Cortex of kidney (tissue), 1 donor: ENCODE results near the gene KLHL29.

Experiments
- DNase-seq: peaks from one replicate; lab custom pipeline; 2025; lab: John Stamatoyannopoulos, UW

Gene KLHL29

DNA sequence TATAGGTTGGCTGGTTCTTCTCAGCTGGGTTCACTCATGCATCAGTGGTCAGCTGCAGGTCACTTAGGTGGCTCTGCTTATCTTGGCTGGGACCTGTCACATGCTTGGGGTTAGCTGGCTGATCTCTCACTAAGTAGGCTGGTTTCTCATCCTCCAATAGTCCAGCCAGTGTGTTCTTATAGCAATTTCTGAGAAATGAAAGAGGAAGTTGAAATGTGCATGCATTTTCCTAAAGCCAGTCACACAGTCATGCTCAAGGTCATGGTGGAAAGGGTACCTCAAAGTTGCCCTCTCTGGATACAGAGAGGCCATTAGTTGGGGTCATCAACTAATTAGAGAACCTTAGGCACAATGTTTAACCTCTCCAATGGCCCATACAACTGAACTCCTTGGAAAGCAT lies 64.4 kb downstream of the KLHL29 start:
- no peak for DNase-seq

GRCh38 chr2:23449831-23450331 lies 64.9 kb downstream of the KLHL29 start:
- DNase-seq, result no peak

GRCh38 chr2:23452372-23452771 lies 67.4 kb downstream of the KLHL29 start:
- DNase-seq, result no peak

DNA sequence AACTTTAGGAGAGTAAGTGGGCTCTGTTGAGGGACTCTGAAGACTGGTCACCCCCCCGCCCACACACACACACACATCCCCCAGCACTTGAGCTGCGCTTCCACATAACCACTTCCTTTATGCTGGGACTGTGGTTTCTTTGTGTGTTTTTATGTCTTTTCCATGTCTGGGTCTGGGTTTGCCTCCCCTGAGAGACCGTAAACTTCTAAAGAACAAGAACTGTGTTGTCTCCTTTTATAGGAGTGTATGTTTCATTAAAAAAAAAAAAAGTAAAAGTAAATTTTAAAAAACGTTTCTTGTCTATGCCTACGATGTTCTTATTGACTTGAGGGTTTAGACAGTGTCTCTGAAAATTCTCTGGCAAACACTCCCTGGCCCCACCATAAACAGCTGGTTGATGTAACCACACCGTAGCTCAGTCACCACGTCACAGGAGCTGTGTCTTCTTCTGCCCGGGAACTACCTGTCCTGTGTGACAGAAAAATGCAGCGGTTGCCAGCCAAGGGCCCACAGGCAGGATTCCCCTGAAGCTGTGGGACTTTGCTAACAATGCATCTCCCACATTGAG lies 68.0 kb downstream of the KLHL29 start:
- DNase-seq, result no peak

GRCh38 chr2:23453432-23453831 lies 68.5 kb downstream of the KLHL29 start:
- DNase-seq, result no peak

DNA sequence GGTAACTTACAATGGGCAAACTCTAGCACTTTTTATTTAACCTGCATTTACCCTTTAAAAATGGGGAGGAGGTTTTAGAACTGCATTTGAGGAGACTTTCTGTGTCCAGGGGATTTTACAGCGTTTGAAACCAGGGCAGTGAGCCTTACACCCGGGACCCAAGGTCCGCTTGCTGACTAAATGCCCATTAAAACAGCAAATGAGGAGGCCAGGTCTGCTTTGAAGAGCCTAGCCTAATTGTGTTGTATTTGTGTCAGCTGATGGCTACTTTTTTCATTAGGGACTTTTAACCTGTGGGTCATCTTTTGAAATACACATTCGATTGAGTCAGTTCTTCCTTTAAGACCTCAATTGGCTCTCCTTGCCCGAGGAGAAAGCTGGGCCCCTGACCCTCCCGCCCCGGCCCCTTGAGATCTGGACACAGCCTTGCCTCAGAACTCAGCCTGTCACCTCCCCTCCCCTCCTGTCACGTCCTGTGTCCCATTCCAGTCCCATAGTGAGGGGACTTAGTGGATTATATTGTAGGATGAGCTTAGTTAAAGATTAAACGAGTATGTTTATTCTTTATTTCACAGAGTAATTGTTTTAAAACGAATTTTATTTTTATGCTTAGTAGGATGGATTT lies 69.0 kb downstream of the KLHL29 start:
- no peak for DNase-seq

GRCh38 chr2:23454501-23455120 lies 69.6 kb downstream of the KLHL29 start:
- no peak for DNase-seq

- no peak for DNase-seq
Measured at GRCh38 chr2:23456396-23456795, 71.4 kb downstream of the KLHL29 start.

GRCh38 chr2:23456881-23457760 lies 72.1 kb downstream of the KLHL29 start:
- no peak for DNase-seq

- no peak for DNase-seq
Measured at GRCh38 chr2:23457990-23458682, 73.2 kb downstream of the KLHL29 start.

DNA sequence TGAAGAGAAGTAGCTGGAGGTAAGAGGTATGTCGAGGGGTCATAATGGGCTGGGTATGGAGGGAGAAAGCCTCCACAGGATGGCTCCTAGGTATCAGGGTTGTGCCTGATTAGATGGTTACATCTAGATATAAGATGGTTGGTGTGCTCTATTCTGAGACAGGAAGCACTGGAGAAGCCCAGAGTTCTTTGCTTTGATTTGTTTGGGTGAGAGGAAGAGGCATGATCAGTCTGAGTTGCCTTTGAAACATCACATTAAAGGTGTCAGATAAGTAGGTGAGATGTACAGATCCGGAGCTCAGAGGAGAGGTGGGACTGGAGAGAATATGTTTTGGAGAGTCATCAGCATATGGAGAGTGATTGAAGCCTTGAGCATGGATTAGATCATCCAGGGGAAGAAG lies 74.1 kb downstream of the KLHL29 start:
- DNase-seq, result no peak

DNA sequence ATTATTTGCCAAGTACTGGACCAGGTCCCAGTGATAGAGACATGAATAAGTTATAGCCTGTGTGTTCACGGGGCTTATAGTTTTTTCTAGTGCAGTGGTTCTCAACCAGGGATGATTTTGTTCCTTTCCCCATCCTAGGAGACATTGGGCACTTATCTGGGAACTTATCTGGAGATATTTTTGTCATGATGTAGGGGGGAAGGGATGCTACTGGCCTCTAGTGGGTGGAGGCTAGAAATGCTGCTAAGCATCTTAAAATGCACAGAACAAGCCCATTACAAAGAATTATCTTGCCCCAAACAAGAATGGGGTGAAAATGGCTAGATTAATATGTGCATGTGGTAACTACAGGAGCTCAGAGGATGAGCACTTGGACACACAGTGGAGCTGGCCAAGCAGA lies 75.2 kb downstream of the KLHL29 start:
- no peak for DNase-seq

DNA sequence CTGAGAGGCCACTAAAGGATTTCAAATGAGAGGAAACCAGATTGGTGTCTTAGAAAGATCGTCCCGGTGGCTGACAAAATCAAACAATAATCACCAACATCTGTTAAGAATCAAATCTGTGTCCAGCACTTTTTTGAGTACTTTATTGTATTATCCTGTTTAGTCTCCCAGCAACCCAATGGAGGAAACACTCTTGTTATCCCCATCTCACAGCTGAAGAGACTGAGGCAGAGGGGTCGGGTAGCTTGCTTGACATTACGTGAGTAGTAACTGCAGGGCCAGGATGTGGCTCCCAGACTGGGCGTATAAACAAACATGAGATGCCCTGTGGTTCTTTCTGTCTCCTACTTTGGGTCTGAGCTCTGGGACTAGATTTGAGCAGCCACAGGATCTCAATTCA lies 76.0 kb downstream of the KLHL29 start:
- DNase-seq, result no peak

DNA sequence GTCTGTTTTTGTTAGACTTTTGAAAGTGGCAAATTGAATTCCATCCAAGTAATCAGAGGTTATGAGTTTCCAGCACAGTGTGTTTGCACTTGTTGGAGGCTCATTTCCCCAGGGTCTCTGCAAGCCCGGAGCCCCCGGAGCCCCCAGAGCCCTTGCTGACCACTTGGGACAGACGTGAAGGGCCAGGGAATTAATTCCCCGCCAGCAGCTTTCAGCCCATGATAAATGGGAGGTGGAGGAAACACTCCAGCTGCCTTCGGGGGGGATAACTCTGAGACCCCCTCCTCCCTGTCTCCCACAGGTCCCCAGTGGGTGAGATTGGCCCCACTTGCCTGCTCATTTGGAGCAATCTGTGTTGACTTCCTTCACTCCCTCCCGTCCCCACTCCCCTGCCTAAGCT lies 79.2 kb downstream of the KLHL29 start:
- no peak for DNase-seq

DNA sequence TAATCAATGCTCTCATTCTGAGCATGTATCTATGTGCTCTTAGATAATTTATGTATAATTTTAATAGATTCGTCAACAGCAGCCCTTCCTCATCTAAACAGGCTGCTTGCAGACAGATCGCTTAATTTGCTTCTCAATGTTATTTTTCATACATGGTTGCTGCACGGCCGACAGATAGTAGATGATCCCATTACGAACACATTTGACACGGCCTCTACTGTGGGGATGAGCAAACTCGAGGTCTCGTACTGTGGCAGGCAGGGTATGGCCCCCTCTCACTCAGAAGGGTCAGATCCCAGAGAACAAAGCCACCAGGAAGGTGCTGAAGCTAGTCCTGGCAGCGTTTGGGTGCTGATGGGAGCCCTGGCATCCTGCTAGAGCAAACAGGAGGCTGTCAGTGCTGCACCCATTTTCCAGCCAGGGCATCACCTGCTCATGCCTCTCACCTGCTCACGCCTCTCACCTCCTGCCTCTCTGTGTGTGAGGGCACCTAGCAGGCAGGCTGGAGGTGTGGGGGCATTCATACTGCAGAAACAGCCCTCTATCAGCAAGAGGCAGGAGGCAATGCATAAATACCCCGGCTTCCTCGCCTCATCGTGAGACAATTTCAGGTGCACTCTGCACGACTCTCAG lies 80.0 kb downstream of the KLHL29 start:
- no peak for DNase-seq

GRCh38 chr2:23465936-23466335 lies 81.0 kb downstream of the KLHL29 start:
- no peak for DNase-seq

GRCh38 chr2:23467618-23468017 lies 82.6 kb downstream of the KLHL29 start:
- DNase-seq, result no peak

GRCh38 chr2:23468474-23469141 lies 83.6 kb downstream of the KLHL29 start:
- DNase-seq, result no peak

DNA sequence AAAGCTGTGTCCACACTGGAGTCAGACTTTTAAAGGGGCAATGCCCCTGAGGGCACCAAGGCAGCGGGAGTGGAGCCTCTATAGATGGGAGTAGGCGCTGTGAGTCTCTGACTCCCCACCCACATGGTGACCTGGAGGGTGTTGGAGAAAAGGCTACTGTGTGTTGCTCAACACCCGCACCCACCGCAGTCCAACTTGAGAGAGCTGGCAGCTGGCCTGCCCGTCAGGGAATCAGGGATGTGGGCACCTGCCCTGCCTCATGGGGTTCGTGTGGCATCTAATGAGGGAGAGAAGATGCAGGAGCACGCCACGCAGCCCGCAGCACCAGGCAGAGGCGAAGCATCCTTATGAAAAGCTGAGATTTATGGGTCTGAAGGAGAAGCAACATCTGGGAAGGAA lies 84.2 kb downstream of the KLHL29 start:
- DNase-seq, result no peak

DNA sequence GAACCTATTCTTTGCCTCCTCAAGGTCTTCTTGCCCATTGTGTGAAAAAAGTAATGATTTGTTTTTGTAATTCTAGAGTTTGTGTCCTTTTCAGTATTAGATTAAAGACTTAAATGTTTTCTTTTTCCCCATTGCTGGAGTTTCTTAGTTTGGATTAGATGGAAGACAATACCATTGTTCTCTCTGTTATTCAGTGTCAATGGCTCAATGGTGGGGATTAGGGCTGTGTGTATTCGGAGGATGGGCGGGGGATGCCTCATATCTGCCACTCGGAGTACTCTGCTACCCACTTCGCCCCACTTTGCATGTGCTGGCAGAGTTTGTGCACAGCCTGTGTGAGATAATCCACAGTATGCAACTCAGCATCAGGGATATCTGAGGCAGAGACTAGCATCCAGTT lies 90.1 kb downstream of the KLHL29 start:
- DNase-seq, result no peak

DNA sequence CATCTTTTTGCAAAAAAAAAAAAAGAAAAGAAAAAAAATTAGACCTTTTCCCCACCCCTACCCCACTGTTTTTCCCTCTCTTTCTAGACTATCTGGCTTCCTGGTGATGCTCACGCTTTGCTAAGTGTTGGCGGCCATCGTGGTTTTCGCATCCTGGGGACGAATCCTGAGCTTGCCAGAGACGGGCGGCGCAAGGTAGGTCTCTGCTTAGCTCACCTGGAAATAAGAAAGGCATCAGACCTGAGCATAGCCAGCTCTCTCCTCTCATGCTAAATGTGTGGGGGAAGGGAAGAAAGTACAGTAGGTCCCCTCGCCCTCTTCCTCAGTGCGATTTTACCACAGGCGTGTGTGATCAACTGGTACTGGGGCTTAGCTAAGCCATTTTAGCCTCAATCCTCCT lies 90.5 kb downstream of the KLHL29 start:
- no peak for DNase-seq
